Activated T-cell treated with anti-CD3 and anti-CD28 coated beads, Interleukin-2, amount 50 U/mL, for 24 hours (primary cell): ENCODE data around the gene SHC3.

Experiments used
- DNase-seq: peaks from one replicate; pipeline ENCODE4 v3.0.0-alpha.2; 2020
- H3K27ac Mint-ChIP-seq: 2 replicates; pipeline ENCODE4 v1.8.0; 2020; ENCODE audit warnings: mild to moderate bottlenecking, mixed read lengths
- H3K27me3 Mint-ChIP-seq: 2 replicates; pipeline ENCODE4 v1.8.0; 2020; ENCODE audit warnings: mixed read lengths
- H3K36me3 Mint-ChIP-seq: 2 replicates; pipeline ENCODE4 v1.8.0; 2020; ENCODE audit warnings: low read depth, mixed read lengths
- H3K4me1 Mint-ChIP-seq: 2 replicates; pipeline ENCODE4 v1.8.0; 2020; ENCODE audit warnings: low read depth, mixed read lengths
- H3K4me3 Mint-ChIP-seq: 2 replicates; pipeline ENCODE4 v1.8.0; 2020; ENCODE audit warnings: mild to moderate bottlenecking, moderate library complexity, mixed read lengths
- H3K9me3 Mint-ChIP-seq: 2 replicates; pipeline ENCODE4 v1.8.0; 2020; ENCODE audit warnings: mixed read lengths

Gene SHC3

DNA sequence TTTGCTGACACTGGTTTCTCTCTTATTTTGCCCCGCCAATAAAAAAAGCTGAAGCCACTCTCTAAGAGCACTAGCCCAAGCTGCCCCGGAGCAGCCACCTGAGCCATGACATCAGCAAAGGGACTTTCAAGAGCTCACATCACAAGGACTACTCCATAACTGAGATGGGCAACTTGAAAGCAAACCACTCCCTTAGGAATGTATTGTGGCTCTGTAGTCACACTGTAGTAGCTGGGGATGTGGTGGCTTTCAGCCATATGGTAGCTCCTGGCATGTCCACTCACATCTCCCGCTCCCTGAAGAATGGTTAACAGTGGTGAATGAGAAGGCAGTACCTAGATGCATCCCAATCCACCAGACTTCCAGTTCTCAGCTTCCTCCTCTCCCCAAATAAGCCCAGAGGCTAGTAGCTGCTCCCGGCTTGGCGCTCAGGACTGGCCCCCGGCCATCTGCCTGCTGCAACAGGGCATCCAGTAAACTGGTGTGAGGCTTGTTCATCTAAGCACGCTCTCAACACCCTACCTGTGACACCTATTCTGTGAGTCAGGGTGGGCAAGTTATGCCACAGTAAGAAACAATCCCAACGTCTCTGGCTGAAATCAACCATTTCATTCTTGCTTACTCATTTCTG, 123.6 kb downstream of the SHC3 start:
- peaks cover 11% of the 10 kb centered on the region for H3K27me3 Mint-ChIP-seq
- H3K4me3 Mint-ChIP-seq: no peak overlapping the region
- no peak for DNase-seq
- H3K27ac Mint-ChIP-seq: no peak overlapping the region
- H3K4me1 Mint-ChIP-seq: no peaks in the 10 kb centered on the region
- no peaks in the 10 kb centered on the region for H3K36me3 Mint-ChIP-seq
- no peaks in the 10 kb centered on the region for H3K9me3 Mint-ChIP-seq

DNA sequence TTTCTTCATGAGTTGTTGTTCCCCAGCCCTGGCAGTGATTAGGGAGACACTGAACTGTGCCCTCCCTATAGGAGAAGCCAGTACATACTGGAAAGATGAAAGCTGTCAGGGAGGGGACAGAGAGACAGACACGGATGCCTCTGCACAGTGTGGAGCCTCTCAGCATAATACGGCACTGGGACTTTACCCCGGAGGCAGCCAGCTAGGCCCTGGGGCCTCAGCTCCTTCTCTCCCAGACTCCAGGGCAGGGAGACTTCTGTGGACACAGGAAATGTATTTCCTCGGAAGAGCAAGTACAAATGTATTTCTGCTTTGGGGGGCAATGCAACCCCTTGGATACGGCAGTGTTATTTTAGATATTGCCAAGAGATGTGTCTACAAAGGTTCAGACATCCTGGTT, 125.3 kb downstream of the SHC3 start:
- no peaks in the 10 kb centered on the region for H3K36me3 Mint-ChIP-seq
- no peak for DNase-seq
- H3K27ac Mint-ChIP-seq: no peak overlapping the region
- H3K27me3 Mint-ChIP-seq: peaks cover 12% of the 10 kb centered on the region
- H3K4me1 Mint-ChIP-seq: no peaks in the 10 kb centered on the region
- no peaks in the 10 kb centered on the region for H3K9me3 Mint-ChIP-seq
- no peak overlapping the region for H3K4me3 Mint-ChIP-seq

DNA sequence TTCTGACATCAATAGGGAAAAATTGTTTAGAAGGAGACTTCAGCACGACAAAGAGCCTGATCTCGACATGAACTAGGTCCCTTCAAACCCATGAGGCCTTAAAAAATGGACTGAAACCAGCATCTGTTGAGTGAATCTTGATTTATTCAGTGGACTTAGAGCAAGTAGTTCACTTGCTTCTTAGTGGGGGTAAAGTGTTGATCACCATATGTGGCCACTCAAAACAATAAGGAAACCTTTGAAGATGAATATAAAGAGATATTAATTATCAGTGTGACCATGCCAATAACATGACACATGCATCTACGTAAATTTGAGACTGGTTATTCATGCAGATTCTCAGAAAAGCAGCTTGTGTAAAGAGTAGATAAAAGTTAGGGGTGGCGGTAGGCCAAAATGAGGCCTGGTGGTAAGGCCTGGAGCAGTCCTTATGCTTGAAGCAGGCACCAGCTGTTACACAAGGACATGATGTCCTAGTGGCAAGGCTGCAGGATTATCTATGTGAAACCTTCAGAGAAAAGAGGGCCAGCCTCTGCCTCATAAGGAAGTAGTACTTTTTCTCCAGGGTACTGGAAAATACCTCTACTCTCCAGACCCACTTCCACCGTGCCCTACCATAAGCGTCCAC, 126.0 kb downstream of the SHC3 start:
- H3K9me3 Mint-ChIP-seq: no peaks in the 10 kb centered on the region
- H3K4me1 Mint-ChIP-seq: no peaks in the 10 kb centered on the region
- H3K4me3 Mint-ChIP-seq: no peak overlapping the region
- no peak for DNase-seq
- no peaks in the 10 kb centered on the region for H3K36me3 Mint-ChIP-seq
- H3K27ac Mint-ChIP-seq: no peak overlapping the region
- peaks cover 14% of the 10 kb centered on the region for H3K27me3 Mint-ChIP-seq

DNA sequence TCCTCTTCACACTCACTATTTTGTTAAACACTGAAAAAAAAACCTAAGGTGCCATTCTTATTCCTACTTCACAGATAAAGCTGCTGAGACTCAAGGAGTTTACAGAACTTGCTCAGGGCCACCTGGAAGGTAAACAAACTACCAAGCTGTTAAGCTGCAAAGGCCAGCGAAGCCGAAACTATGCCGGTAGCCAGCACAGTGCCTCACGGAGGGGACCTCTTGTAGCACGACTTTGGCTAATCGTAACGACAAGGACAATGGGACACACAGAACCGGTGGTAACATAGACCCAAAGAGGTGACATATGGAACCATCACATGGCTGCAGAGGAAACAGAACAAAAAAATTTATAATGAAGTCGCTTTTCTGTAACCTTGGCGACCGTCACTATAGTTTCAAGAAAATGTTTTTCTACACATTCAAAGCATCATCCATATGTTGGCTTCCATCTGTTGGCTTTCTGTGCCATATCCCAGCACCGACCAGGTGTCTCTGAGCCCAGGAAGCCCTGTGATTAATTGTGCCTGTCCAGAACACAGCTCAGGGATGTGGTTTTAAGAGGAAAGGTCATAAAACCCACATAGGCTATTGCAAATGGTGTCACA, 127.1 kb downstream of the SHC3 start:
- Mint-ChIP-seq H3K4me1 (no peaks in the 10 kb centered on the region), H3K4me3 (no peak overlapping the region), H3K27me3 (peaks cover 15% of the 10 kb centered on the region), H3K9me3 (no peaks in the 10 kb centered on the region), H3K36me3 (no peaks in the 10 kb centered on the region), H3K27ac (no peak overlapping the region)
- no peak for DNase-seq

DNA sequence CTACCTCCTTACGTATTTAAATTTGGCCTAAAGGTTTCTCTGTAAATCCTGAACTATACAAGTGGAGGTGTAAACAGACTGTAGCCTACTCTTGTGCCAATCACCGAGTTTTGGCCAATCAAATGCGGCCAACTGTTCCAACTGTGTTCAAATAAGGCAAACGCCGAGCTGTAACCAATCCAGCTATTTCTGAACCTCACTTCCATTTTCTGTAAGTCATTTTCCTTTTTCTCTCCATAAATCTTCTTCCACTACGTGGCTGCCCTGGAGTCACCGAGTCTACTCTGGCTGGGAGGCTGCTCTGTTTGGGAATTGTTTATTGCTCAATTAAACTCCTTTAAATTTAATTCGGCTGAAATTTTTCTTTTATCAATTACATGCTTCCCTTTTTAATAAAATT, 129.0 kb downstream of the SHC3 start:
- H3K4me1 Mint-ChIP-seq: no peaks in the 10 kb centered on the region
- no peaks in the 10 kb centered on the region for H3K36me3 Mint-ChIP-seq
- no peaks in the 10 kb centered on the region for H3K9me3 Mint-ChIP-seq
- H3K27ac Mint-ChIP-seq: no peak overlapping the region
- no peak overlapping the region for H3K4me3 Mint-ChIP-seq
- no peak for DNase-seq
- peaks cover 12% of the 10 kb centered on the region for H3K27me3 Mint-ChIP-seq

DNA sequence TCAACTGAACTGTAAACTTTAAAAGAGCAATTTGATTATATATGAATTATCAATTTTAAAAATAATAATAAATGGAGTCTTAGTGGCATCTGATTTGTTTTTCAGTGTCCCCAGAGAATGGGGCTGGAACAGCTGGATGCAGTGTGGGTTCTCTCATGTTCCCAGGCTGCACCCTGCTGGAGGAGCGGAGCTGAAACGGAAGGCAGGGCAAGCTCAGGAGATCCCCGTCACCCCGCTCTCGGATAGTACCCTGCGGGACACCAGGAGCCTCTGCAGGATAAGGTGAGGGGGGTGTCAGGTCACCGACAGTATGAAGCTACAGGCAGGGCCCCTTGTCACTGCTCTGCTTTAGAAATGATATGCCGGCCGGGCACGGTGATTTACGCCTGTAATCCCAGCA, 130.0 kb downstream of the SHC3 start:
- no peaks in the 10 kb centered on the region for H3K4me1 Mint-ChIP-seq
- H3K4me3 Mint-ChIP-seq: no peak overlapping the region
- peaks cover 12% of the 10 kb centered on the region for H3K27me3 Mint-ChIP-seq
- H3K9me3 Mint-ChIP-seq: no peaks in the 10 kb centered on the region
- no peak for DNase-seq
- H3K27ac Mint-ChIP-seq: no peak overlapping the region
- H3K36me3 Mint-ChIP-seq: no peaks in the 10 kb centered on the region

DNA sequence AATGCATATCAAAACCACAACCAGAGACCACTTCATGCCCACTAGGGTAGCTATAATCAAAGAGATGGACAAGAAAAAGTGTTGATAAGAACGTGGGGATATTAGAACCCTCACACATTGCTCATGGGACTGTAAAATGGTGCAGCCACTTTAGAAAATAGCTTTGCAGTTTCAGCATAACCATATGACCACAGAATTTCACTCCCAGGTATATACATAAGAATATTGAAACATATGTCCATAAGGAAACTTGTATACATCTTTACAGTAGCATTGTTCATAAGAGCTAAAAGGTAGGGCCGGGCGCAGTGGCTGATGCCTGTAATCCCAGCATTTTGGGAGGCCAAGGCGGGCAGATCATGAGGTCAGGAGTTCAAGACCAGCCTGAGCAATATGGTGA, 131.0 kb downstream of the SHC3 start:
- Mint-ChIP-seq H3K36me3 (no peaks in the 10 kb centered on the region), H3K27me3 (peaks cover 12% of the 10 kb centered on the region), H3K9me3 (no peaks in the 10 kb centered on the region), H3K27ac (no peak overlapping the region), H3K4me1 (no peaks in the 10 kb centered on the region), H3K4me3 (no peak overlapping the region)
- no peak for DNase-seq

DNA sequence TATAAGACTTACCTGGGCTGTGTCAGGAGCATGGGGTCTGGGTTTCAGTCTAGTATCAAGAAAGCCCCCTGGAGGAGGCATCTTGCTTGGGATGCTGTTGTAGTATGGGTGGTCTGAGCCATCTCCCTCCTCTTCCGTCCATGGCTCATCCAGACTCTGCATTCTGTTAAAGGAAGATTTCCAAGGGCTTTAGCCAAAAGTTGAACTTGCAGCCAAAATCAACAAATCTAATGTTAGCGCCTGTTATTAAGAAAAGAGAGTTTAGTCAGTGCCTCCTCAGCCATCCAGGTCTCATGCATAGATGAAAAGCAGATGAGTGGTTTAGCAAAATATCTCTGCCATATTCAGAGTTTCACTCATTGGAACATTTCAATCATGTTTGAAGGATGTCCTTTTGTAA, 131.8 kb downstream of the SHC3 start:
- Mint-ChIP-seq H3K27me3 (peaks cover 15% of the 10 kb centered on the region), H3K27ac (no peak overlapping the region), H3K4me3 (no peak overlapping the region), H3K9me3 (no peaks in the 10 kb centered on the region), H3K4me1 (no peaks in the 10 kb centered on the region), H3K36me3 (no peaks in the 10 kb centered on the region)
- no peak for DNase-seq

DNA sequence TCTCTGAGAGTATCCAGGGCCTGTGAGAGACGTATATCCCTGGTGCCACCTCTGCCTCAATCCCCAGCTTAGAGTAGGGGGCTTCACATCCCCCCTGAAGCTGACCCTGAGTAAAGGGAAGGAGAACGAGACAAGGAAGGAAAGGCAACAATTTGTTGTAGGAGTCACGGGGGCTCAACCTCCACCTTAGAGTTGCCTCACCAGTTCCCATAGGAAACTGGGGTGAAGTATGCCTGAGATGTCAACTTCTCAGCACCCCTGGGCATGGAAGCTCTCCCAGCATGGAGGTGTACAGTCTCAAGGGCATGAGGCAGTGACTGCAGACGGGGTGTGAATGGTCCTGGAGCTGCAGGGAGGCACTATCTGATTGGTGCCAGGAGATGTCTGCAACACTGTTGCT, 133.7 kb downstream of the SHC3 start:
- Mint-ChIP-seq H3K9me3 (no peaks in the 10 kb centered on the region), H3K4me1 (no peaks in the 10 kb centered on the region), H3K27me3 (peaks cover 17% of the 10 kb centered on the region), H3K27ac (no peak overlapping the region), H3K4me3 (no peak overlapping the region), H3K36me3 (no peaks in the 10 kb centered on the region)
- no peak for DNase-seq

DNA sequence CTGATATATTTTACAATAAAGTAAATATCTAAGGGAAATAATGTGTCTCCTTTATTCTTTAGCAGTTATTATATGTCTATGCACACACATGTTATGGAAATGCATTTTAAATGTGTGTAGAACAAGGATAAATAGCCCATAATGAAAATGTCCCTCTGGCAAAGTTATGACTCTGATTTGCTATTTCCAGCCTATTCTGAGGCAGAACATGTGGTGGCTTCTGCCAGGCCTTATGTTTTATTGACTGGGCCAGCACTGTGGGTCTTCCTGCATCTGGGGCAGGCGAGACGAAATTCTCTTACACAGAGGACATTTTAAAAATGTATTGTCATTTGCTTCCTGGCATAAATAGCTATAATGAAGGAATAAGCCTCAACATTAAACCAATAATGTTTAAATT, 134.5 kb downstream of the SHC3 start:
- no peaks in the 10 kb centered on the region for H3K4me1 Mint-ChIP-seq

DNA sequence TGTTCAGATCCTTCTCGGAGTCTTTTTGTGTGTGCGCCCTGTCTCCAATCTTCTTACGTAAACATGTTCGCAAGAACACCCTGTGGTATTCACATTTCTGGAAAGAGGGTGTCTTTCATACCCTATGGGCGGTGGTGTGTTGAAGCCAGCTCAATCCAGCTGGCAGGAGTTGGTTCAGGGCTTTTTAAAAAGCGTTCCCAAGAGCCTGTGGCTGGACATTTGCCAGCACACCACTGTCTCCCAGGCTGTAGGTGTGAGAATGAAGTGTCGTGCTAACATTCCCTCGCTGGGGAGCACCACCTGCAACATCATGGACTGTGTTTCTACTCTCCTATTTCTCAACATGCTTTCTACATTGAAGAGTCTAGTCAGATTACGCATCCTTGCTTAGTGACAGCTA, 135.6 kb downstream of the SHC3 start:
- DNase-seq: no peak
- H3K36me3 Mint-ChIP-seq: no peaks in the 10 kb centered on the region

More for the DNA sequence above, 134.5 kb downstream of the SHC3 start:
- no peaks in the 10 kb centered on the region for H3K36me3 Mint-ChIP-seq
- no peak for DNase-seq
- H3K4me3 Mint-ChIP-seq: no peak overlapping the region
- no peak overlapping the region for H3K27ac Mint-ChIP-seq
- H3K9me3 Mint-ChIP-seq: no peaks in the 10 kb centered on the region
- H3K27me3 Mint-ChIP-seq: peaks cover 17% of the 10 kb centered on the region

DNA sequence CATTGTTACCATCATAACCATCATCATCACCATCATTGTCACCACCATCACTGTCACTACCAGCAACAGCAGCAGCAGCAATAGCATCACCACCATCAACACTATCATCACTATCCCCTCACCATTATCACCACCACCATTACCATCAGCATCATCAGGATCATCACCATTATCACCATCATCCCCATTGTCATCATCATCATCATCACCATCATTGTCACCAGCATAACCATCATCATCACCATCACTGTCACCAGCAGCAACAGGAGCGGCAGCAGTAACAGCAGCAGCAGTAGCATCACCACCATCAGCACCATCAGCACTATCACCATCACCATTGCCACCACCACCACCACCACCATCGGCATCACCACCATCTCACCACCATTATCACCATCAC, 139.0 kb downstream of the SHC3 start:
- H3K9me3 Mint-ChIP-seq: no peaks in the 10 kb centered on the region
- no peak for DNase-seq
- no peak overlapping the region for H3K4me3 Mint-ChIP-seq
- H3K4me1 Mint-ChIP-seq: no peaks in the 10 kb centered on the region
- peaks cover 24% of the 10 kb centered on the region for H3K27me3 Mint-ChIP-seq
- H3K27ac Mint-ChIP-seq: no peak overlapping the region
- H3K36me3 Mint-ChIP-seq: no peaks in the 10 kb centered on the region

More for the DNA sequence above, 135.6 kb downstream of the SHC3 start:
- Mint-ChIP-seq H3K27ac (no peak overlapping the region), H3K4me3 (no peak overlapping the region), H3K27me3 (peaks cover 14% of the 10 kb centered on the region), H3K9me3 (no peaks in the 10 kb centered on the region), H3K4me1 (no peaks in the 10 kb centered on the region)

DNA sequence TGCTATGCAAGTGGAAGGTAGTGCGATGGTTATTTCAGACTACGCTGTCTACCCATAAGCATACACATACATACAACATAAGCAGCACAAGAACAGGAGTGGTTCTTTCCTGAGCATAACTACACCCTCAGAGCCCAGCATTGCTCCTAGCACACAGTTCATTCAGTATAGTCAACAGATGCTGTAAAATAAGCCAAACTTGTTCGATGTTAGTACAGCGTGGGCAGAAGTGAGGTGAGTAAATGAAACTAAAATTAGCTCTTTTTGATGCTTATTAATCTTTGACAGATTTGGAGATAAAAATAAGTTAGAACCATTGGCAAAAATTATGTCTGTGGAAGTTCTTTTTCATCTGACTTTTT, 139.5 kb downstream of the SHC3 start:
- Mint-ChIP-seq H3K4me1 (no peaks in the 10 kb centered on the region), H3K36me3 (no peaks in the 10 kb centered on the region), H3K4me3 (no peak overlapping the region), H3K27me3 (peaks cover 29% of the 10 kb centered on the region), H3K27ac (no peak overlapping the region), H3K9me3 (no peaks in the 10 kb centered on the region)
- DNase-seq: no peak

DNA sequence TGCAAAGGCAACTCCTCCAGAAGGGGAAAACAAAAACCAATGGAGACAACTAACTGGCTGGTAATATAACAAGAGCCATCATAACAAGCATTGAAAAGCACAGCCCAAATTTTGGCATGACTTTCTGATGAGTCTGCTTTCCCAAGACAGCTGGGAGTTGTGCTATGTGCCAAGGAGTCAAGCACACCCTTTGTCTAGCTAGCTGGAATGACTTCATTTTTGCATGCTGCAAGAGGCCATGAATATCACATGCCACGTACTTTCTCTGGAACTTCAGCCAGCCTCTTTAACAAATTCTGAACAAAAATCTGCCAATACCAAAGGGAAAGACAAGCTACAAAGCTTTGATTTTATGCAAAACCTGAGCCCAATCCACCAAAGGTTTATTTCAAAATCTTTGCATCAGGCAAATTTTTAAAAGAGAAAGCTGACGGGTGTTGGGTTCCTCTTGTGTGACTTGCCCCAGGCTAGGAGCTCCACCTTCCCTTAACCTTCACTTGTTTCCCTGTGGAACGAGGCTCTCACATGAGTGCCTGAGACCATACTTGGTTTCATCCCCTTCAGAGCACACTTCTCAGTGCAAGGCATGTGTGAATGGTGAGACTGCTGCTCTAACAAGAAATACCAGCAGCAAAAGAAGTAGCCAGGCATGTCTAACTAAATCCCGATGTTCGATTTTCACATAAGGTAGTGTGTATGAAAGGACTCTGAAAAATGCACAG, 140.1 kb downstream of the SHC3 start:
- no peak for DNase-seq
- Mint-ChIP-seq H3K9me3 (no peaks in the 10 kb centered on the region), H3K36me3 (no peaks in the 10 kb centered on the region), H3K27ac (no peak overlapping the region), H3K27me3 (peaks cover 32% of the 10 kb centered on the region), H3K4me1 (no peaks in the 10 kb centered on the region), H3K4me3 (no peak overlapping the region)

DNA sequence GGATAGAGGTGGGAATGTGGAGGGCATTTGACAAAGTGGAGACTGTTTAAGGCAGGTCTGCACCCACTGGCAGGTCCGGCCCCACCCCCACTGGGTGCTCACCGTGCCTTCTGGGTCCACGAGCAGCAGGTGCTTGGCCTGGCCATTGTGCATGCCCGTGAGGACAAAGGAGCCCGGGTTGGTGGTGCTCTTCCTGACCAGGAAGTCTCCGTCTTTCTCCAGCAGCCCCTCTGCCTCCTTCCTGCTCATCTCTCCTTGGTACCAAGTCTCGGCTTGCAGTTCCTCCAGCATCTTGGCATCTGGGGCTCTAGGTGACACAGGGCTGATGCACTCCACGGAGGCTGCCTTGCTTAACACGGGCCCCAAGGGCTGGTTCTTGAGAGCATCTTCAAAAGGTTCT, 140.7 kb downstream of the SHC3 start:
- no peak for DNase-seq
- Mint-ChIP-seq H3K36me3 (no peaks in the 10 kb centered on the region), H3K4me3 (no peak overlapping the region), H3K4me1 (no peaks in the 10 kb centered on the region), H3K27me3 (peaks cover 34% of the 10 kb centered on the region), H3K27ac (no peak overlapping the region), H3K9me3 (no peaks in the 10 kb centered on the region)
